OCI-LY7 (cell line): Measurements from ENCODE around the gene SPSB2. TPM values are rescaled to one million over a fixed set of nuclear protein-coding genes. Genes with fewer than 3 reads are reported as not detected.
"Not testable (repeated sequence)": the region's sequence is repeated elsewhere in the genome, so short reads cannot be mapped to it uniquely, and the experiment has no call there.

ENCODE experiments used
- BruUV-seq: library from RNA; stranded (reverse); fragments of 400-500 nt; replicated peaks from 2 replicates; lab custom pipeline; 2021; lab: Mats Ljungman, UMichigan
- CTCF ChIA-PET: fragments of 300-600 bp; sonication (Branson Sonifier 250); formaldehyde crosslinking; loops from one replicate; lab custom pipeline; 2022; ENCODE audit warnings: antibody characterized with exemption; ENCODE audit not compliant: unreplicated experiment; lab: Charles Lee
- POLR2A ChIA-PET: fragments of 300-600 bp; sonication (Branson Sonifier 250); formaldehyde crosslinking; loops from one replicate; lab custom pipeline; 2022; ENCODE audit warnings: antibody characterized with exemption; lab: Charles Lee
- DNase-seq: peaks from one replicate; pipeline ENCODE4 v3.0.0-alpha.2; 2015; ENCODE audit warnings: low spot score
- H2AFZ ChIP-seq: fragments of 200-600 bp; sonication (generic), shearing (Covaris generic); 2 replicates; pipeline ENCODE4 v1.6.1; 2014; ENCODE audit warnings: mild to moderate bottlenecking, antibody characterized with exemption, low read length, moderate library complexity
- H3K27ac ChIP-seq: fragments of 200-600 bp; sonication (generic); 2 replicates; pipeline ENCODE4 v1.5.1; 2014; ENCODE audit warnings: mixed run types, low read depth, mild to moderate bottlenecking, moderate library complexity, low read length, inconsistent platforms; ENCODE audit not compliant: poor library complexity, severe bottlenecking
- H3K36me3 ChIP-seq: fragments of 200-600 bp; sonication (generic); 2 replicates; pipeline ENCODE4 v1.6.1; 2014; ENCODE audit warnings: mild to moderate bottlenecking, antibody characterized with exemption, low read length, moderate library complexity, mixed read lengths; ENCODE audit not compliant: insufficient read depth
- H3K4me1 ChIP-seq: fragments of 200-600 bp; sonication (generic); 2 replicates; pipeline ENCODE4 v1.5.1; 2014; ENCODE audit warnings: mild to moderate bottlenecking, low read length; ENCODE audit not compliant: insufficient read depth, poor library complexity, severe bottlenecking
- H3K4me2 ChIP-seq: fragments of 200-600 bp; sonication (generic); 2 replicates; pipeline ENCODE4 v1.6.1; 2014; ENCODE audit warnings: mild to moderate bottlenecking, low read length
- H3K4me3 ChIP-seq: fragments of 200-600 bp; sonication (generic); 2 replicates; pipeline ENCODE4 v1.5.1; 2014; ENCODE audit warnings: mild to moderate bottlenecking, low read depth, low read length; ENCODE audit not compliant: poor library complexity, severe bottlenecking
- H3K79me2 ChIP-seq: fragments of 200-600 bp; sonication (generic); 2 replicates; pipeline ENCODE4 v1.6.1; 2016; ENCODE audit warnings: low read depth, mild to moderate bottlenecking, low read length, moderate library complexity, mixed read lengths; ENCODE audit not compliant: insufficient read depth
- H3K9me2 ChIP-seq: fragments of 200-600 bp; sonication (generic); 2 replicates; pipeline ENCODE4 v1.6.1; 2016; ENCODE audit warnings: mild to moderate bottlenecking, low read length, mixed read lengths; ENCODE audit not compliant: insufficient read depth
- H3K9me3 ChIP-seq: fragments of 200-600 bp; sonication (generic); 2 replicates; pipeline ENCODE4 v1.6.1; 2014; ENCODE audit warnings: mild to moderate bottlenecking, mixed run types, low read length, mixed read lengths
- H4K20me1 ChIP-seq: fragments of 200-600 bp; sonication (generic); 2 replicates; pipeline ENCODE4 v1.6.1; 2014; ENCODE audit warnings: mild to moderate bottlenecking, antibody characterized with exemption, low read length, moderate library complexity, mixed read lengths; ENCODE audit not compliant: insufficient read depth
- CTCF ChIP-seq: fragments of 200-600 bp; sonication (generic); conservative IDR thresholded peaks from 2 replicates; pipeline ENCODE4 v1.5.1; 2014; ENCODE audit warnings: mild to moderate bottlenecking, antibody characterized with exemption, low read length, moderate library complexity, mixed read lengths
- EZH2phosphoT487 ChIP-seq: fragments of 200-600 bp; sonication (generic); IDR thresholded peaks from 2 replicates; pipeline ENCODE4 v1.6.1; 2018; ENCODE audit warnings: low read depth, borderline replicate concordance, mild to moderate bottlenecking, mixed run types, antibody characterized with exemption, low read length, moderate library complexity, mixed read lengths
- intact Hi-C: fragments of 100-400 bp; cut with micrococcal nuclease; formaldehyde crosslinking; loops from one replicate; pipeline ENCODE4 v1.10.0; 2022; ENCODE audit not compliant: unreplicated experiment
- total RNA-seq, 2 experiments: library from RNA; depleted of rRNA in 1 of 2; stranded (reverse); fragments of >200 nt in 1 of 2; shearing (Covaris generic) in 1 of 2; gene quantifications; 2 replicates each; pipeline ENCODE4 v1.2.3, GENCODE V29; 2014 to 2022

SPSB2 gene
- total RNA-seq, 2 experiments from 2014 or later, result 8.3 to 8.5 TPM

- H3K4me1 ChIP-seq, result peaks cover 28% of the 10 kb centered on the region
- H4K20me1 ChIP-seq, result no peaks in the 10 kb centered on the region
- POLR2A ChIA-PET, result no interaction called here
- H3K9me3 ChIP-seq, result no peaks in the 10 kb centered on the region
- DNase-seq, result no peak
- no peaks in the 10 kb centered on the region for H3K79me2 ChIP-seq
- H3K27ac ChIP-seq, result no peak overlapping the region
- no TSS peak for BruUV-seq
- no peak overlapping the region for H2AFZ ChIP-seq
- peaks cover 16% of the 10 kb centered on the region; the same call in 1 of the 2 replicates for H3K36me3 ChIP-seq
- no peaks in the 10 kb centered on the region for H3K9me2 ChIP-seq
- CTCF ChIA-PET, result no interaction called here
- H3K4me2 ChIP-seq, result no peak overlapping the region
- H3K4me3 ChIP-seq, result no peak overlapping the region
- intact Hi-C loops, result no loop called here
- TF ChIP-seq CTCF, result no peak
Measured at GRCh38 chr12:6888360-6888759, 15.3 kb upstream of the SPSB2 start.

- H3K4me1 ChIP-seq, result peaks cover 28% of the 10 kb centered on the region
- H4K20me1 ChIP-seq, result no peaks in the 10 kb centered on the region
- H3K9me3 ChIP-seq, result no peaks in the 10 kb centered on the region
- no peaks in the 10 kb centered on the region for H3K9me2 ChIP-seq
- no peak overlapping the region for H3K4me2 ChIP-seq
- H3K36me3 ChIP-seq, result peaks cover 16% of the 10 kb centered on the region; the same call in 1 of the 2 replicates
- H3K79me2 ChIP-seq, result no peaks in the 10 kb centered on the region
- CTCF ChIA-PET, result no interaction called here
- intact Hi-C loops, result no loop called here
- TF ChIP-seq CTCF, result no peak
- TF ChIP-seq EZH2phosphoT487, result no peak
- POLR2A ChIA-PET, result no interaction called here
- no peak for DNase-seq
- BruUV-seq, result no TSS peak
- H3K4me3 ChIP-seq, result no peak overlapping the region
- no peak overlapping the region for H2AFZ ChIP-seq
- H3K27ac ChIP-seq, result no peak overlapping the region
Measured at GRCh38 chr12:6887460-6887859, 14.4 kb upstream of the SPSB2 start.

DNA sequence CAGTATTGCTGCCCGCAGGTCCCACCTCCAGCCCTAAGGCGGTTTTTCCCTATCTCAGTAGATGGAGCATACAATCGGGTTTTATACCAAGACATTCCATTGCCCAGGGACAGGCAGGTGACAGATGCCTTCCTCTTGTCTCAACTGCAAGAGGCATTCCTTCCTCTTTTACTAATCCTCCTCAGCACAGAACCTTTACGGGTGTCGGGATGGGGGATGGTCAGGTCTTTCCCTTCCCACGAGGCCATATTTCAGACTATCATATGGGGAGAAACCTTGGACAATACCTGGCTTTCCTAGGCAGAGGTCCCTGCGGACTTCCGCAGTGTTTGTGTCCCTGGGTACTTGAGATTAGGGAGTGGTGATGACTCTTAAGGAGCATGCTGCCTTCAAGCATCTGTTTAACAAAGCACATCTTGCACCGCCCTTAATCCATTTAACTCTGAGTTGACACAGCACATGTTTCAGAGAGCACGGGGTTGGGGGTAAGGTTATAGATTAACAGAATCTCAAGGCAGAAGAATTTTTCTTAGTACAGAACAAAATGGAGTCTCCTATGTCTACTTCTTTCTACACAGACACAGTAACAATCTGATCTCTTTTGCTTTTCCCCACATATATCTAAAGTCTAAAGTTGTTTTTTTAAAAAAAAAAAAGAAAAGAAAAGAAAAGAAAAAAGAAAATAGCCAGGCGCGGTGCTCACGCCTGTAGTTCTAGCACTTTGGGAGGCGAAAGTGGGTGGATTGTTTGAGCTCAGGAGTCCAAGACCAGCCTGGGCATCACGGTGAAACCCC, 13.3 kb upstream of the SPSB2 start:
- Histone ChIP-seq H3K4me1 (peaks cover 19% of the 10 kb centered on the region), H3K36me3 (peaks cover 16% of the 10 kb centered on the region; the same call in 1 of the 2 replicates)
- H3K9me2 ChIP-seq, H3K27ac ChIP-seq, H3K4me3 ChIP-seq, H3K4me2 ChIP-seq, H4K20me1 ChIP-seq, DNase-seq, intact Hi-C loops, H3K9me3 ChIP-seq, H2AFZ ChIP-seq, H3K79me2 ChIP-seq, CTCF ChIA-PET, POLR2A ChIA-PET, BruUV-seq: not testable (repeated sequence)
